A549 (cell line): Measurements from ENCODE around the gene PCSK7. TPM values are rescaled to one million over a fixed set of nuclear protein-coding genes. Genes with fewer than 3 reads are reported as not detected.

Experiments
- ATAC-seq, 2 experiments: fragments of 200-7000 bp in 1 of 2; fragments of >200 bp in 1 of 2; cut with Nextera tagmentation in 1 of 2; cut with Tn5 transposase in 1 of 2; 3 replicates each; pipeline versions ENCODE4 v1.8.0 to v1.9.1; 2018 to 2020; ENCODE audit warnings: mild to moderate bottlenecking in 1 of 2, moderate library complexity in 1 of 2
- CTCF ChIA-PET: fragments of 300-600 bp; sonication (Branson Sonifier 250); formaldehyde crosslinking; extraction: SDS; loops from one replicate; lab custom pipeline; 2021; ENCODE audit warnings: antibody characterized with exemption, inconsistent platforms; lab: Yijun Ruan, JAX
- POLR2A ChIA-PET: fragments of 350-600 bp; formaldehyde crosslinking; extraction: SDS; loops from one replicate; lab custom pipeline; 2021; ENCODE audit warnings: antibody characterized with exemption, inconsistent platforms; lab: Yijun Ruan, JAX
- DNase-seq, 2 experiments: peaks; one replicate each; pipeline versions ENCODE4 v3.0.0 to v3.0.0-alpha.2; 2011 to 2016; ENCODE audit warnings: low read depth in 1 of 2, low spot score in 1 of 2
- FAIRE-seq: peaks from 2 replicates; lab custom pipeline; 2011; peaks lifted over from hg19 to GRCh38; lab: Jason Lieb, UNC
- H3K27ac ChIP-seq, 2 experiments: fragments of >200 bp; sonication (Bioruptor Twin); formaldehyde crosslinking; 3 replicates each; pipeline ENCODE4 v1.5.1; 2016 to 2017
- H3K4me1 ChIP-seq: fragments of >200 bp; sonication (Bioruptor Twin); formaldehyde crosslinking; 3 replicates; pipeline ENCODE4 v1.6.1; 2016
- H3K4me2 ChIP-seq: fragments of >200 bp; sonication (Bioruptor Twin); formaldehyde crosslinking; 3 replicates; pipeline ENCODE4 v1.6.1; 2016
- H3K4me3 ChIP-seq: fragments of >200 bp; sonication (Bioruptor Twin); formaldehyde crosslinking; 3 replicates; pipeline ENCODE4 v1.5.1; 2016
- H3K9me3 ChIP-seq: fragments of >200 bp; sonication (Bioruptor Twin); formaldehyde crosslinking; 3 replicates; pipeline ENCODE4 v1.6.1; 2016
- BHLHE40 ChIP-seq: IDR thresholded peaks from 2 replicates; pipeline ENCODE4 v1.6.1; 2012; ENCODE audit warnings: low read depth, low read length, inconsistent platforms
- CBX2 ChIP-seq: fragments of 200-600 bp; sonication (generic); IDR thresholded peaks from 2 replicates; pipeline ENCODE4 v1.6.1; 2016; ENCODE audit warnings: low read depth, mild to moderate bottlenecking, borderline replicate concordance
- CBX8 ChIP-seq: fragments of 200-600 bp; sonication (generic); IDR thresholded peaks from 2 replicates; pipeline ENCODE4 v1.6.1; 2016
- CHD2 ChIP-seq: fragments of 150-350 bp; IDR thresholded peaks from 2 replicates; pipeline ENCODE4 v1.6.1; 2014; ENCODE audit warnings: low read length; ENCODE audit not compliant: partially characterized antibody
- CHD4 ChIP-seq: fragments of 200-600 bp; sonication (generic); IDR thresholded peaks from 2 replicates; pipeline ENCODE4 v1.6.1; 2016; ENCODE audit warnings: antibody characterized with exemption, mild to moderate bottlenecking, borderline replicate concordance
- EP300 ChIP-seq, 2 experiments: fragments of >200 bp; sonication (Bioruptor Twin); formaldehyde crosslinking; IDR thresholded peaks; 2 replicates in 1 of 2; 3 replicates in 1 of 2; pipeline ENCODE4 v1.6.1; 2016 to 2017
- FOSL2 ChIP-seq, 2 experiments: fragments of 450-650 bp in 1 of 2; fragments of >200 bp in 1 of 2; sonication (Bioruptor Twin) in 1 of 2; formaldehyde crosslinking; IDR thresholded peaks; 2 replicates each; pipeline versions ENCODE4 v1.5.0 to v1.6.1; 2016 to 2020; ENCODE audit warnings: mild to moderate bottlenecking in 1 of 2, moderate library complexity in 1 of 2
- HEYL ChIP-seq: fragments of 250-450 bp; sonication (Bioruptor Pico); IDR thresholded peaks from 2 replicates; pipeline ENCODE4 v1.8.0; 2021; ENCODE audit warnings: mild to moderate bottlenecking, moderate library complexity
- JUN ChIP-seq, 2 experiments: fragments of >200 bp; sonication (Bioruptor Twin); formaldehyde crosslinking; IDR thresholded peaks; 2 replicates in 1 of 2; 3 replicates in 1 of 2; pipeline ENCODE4 v1.6.1; 2016 to 2017
- JUNB ChIP-seq: fragments of >200 bp; sonication (Bioruptor Twin); formaldehyde crosslinking; IDR thresholded peaks from 2 replicates; pipeline ENCODE4 v1.6.1; 2016
- KDM1A ChIP-seq: fragments of 200-600 bp; sonication (generic); IDR thresholded peaks from 2 replicates; pipeline ENCODE4 v1.6.1; 2016; ENCODE audit warnings: low read depth, mild to moderate bottlenecking
- MAFK ChIP-seq: fragments of 450-650 bp; IDR thresholded peaks from 2 replicates; pipeline ENCODE4 v1.6.1; 2014; ENCODE audit not compliant: partially characterized antibody
- MAX ChIP-seq: IDR thresholded peaks from 2 replicates; pipeline ENCODE4 v1.6.1; 2012
- POLR2A ChIP-seq: IDR thresholded peaks from 2 replicates; pipeline ENCODE4 v1.6.1; 2012; ENCODE audit warnings: mild to moderate bottlenecking, low read length
- POLR2AphosphoS2 ChIP-seq: conservative IDR thresholded peaks from 2 replicates; pipeline ENCODE4 v1.6.1; 2012; ENCODE audit warnings: low read length, improper control_type of control experiment, inconsistent platforms
- RAD21 ChIP-seq, 2 experiments: fragments of >200 bp in 1 of 2; sonication (Bioruptor Twin) in 1 of 2; formaldehyde crosslinking in 1 of 2; IDR thresholded peaks in 1 of 2; conservative IDR thresholded peaks in 1 of 2; 2 replicates in 1 of 2; 3 replicates in 1 of 2; pipeline ENCODE4 v1.6.1; 2012 to 2018; ENCODE audit warnings: inconsistent platforms in 1 of 2
- RARB ChIP-seq: fragments of 250-450 bp; sonication (Bioruptor Pico); IDR thresholded peaks from 2 replicates; pipeline ENCODE4 v1.8.0; 2021; ENCODE audit warnings: mild to moderate bottlenecking, moderate library complexity
- RFX5 ChIP-seq: fragments of 450-650 bp; IDR thresholded peaks from 2 replicates; pipeline ENCODE4 v1.7.1; 2014; ENCODE audit warnings: antibody characterized with exemption, mild to moderate bottlenecking, moderate library complexity
- SMC3 ChIP-seq: fragments of >200 bp; sonication (Bioruptor Twin); formaldehyde crosslinking; IDR thresholded peaks from 3 replicates; pipeline ENCODE4 v1.6.1; 2018; ENCODE audit warnings: inconsistent platforms
- USF2 ChIP-seq: fragments of 450-650 bp; IDR thresholded peaks from 2 replicates; pipeline ENCODE4 v1.6.1; 2014; ENCODE audit warnings: antibody characterized with exemption
- ZFP36 ChIP-seq: fragments of 450-650 bp; IDR thresholded peaks from 2 replicates; pipeline ENCODE4 v1.6.1; 2014; ENCODE audit warnings: borderline replicate concordance; ENCODE audit not compliant: partially characterized antibody
- ZNF302 ChIP-seq: fragments of 250-450 bp; sonication (Bioruptor Pico); IDR thresholded peaks from 2 replicates; pipeline ENCODE4 v1.9.0; 2021; ENCODE audit warnings: inconsistent platforms, mild to moderate bottlenecking, moderate library complexity
- ZSCAN20 ChIP-seq: fragments of 250-450 bp; sonication (Bioruptor Pico); IDR thresholded peaks from 2 replicates; pipeline ENCODE4 v1.8.0; 2022; ENCODE audit warnings: mild to moderate bottlenecking, moderate library complexity
- WGBS: methylation state at CpG from one replicate; pipeline ENCODE4 v1.1.6; 2017; ENCODE audit errors: missing lambda C conversion rate; 5-methylcytosine and 5-hydroxymethylcytosine counted together
- polyA plus RNA-seq, 4 experiments: library from polyadenylated mRNA; depleted of rRNA in 3 of 4; stranded (reverse); fragments of >200 nt; fragmentation: RNase III in 1 of 4; extraction: RNeasy Plus Mini Kit Qiagen cat#74134 plus additional on column Dnase treatment in 1 of 4; gene quantifications; 2 replicates in 3 of 4; 3 replicates in 1 of 4; pipeline ENCODE4 v1.2.3, GENCODE V29; 2011 to 2017

PCSK7 gene
- polyA plus RNA-seq, 2 of the 4 experiments (the other 2 are of a cell fraction): 9.8 to 17.8 TPM

GRCh38 chr11:117180020-117180419 is 51.9 kb downstream of the PCSK7 start:
- FAIRE-seq (no peak), ATAC-seq (no peak), DNase-seq (no peak)
- Histone ChIP-seq H3K27ac (peak overlapping the region in 1 of 2 experiments; percentile 95; a peak in 2 of 6 replicates), H3K9me3 (no peaks in the 10 kb centered on the region), H3K4me1 (peaks cover 13% of the 10 kb centered on the region), H3K4me3 (no peak overlapping the region), H3K4me2 (peak overlapping the region; percentile 94)
- TF ChIP-seq RFX5: no peak
- no peak for TF ChIP-seq POLR2AphosphoS2
- no peak for TF ChIP-seq CHD4
- no peak for TF ChIP-seq MAFK
- ChIA-PET CTCF (interaction anchor here (1.0 to 7.2 kb wide), 7 partner anchors 10 to 74 kb away, joined by 3 to 69 read pairs (median 4); partner anchors contain the start of gene PCSK7), POLR2A (interaction anchor here (0.7 to 1.8 kb wide), 4 partner anchors 27 to 406 kb away, joined by 3 to 22 read pairs (median 4); partner anchors contain the start of gene PAFAH1B2)
- 90% methylated on average over 4 of the region's 4 CpGs for WGBS

GRCh38 chr11:117179048-117179999 is 52.5 kb downstream of the PCSK7 start:
- WGBS: 19% methylated on average over 15 of the region's 39 CpGs
- Histone ChIP-seq H3K4me2 (peak overlapping the region; percentile 94), H3K4me3 (peak overlapping the region; percentile 91), H3K4me1 (peaks cover 13% of the 10 kb centered on the region), H3K27ac (peak overlapping the region; percentile 86 to 95), H3K9me3 (no peaks in the 10 kb centered on the region)
- TF ChIP-seq CBX8: no peak
- TF ChIP-seq CHD4: no peak
- no peak for TF ChIP-seq MAFK
- TF ChIP-seq SMC3: no peak
- TF ChIP-seq MAX: no peak
- TF ChIP-seq ZNF302: no peak
- no peak for TF ChIP-seq JUNB
- no peak for TF ChIP-seq BHLHE40
- TF ChIP-seq RARB (CRISPR knock-in tag): no peak
- TF ChIP-seq RFX5: no peak
- TF ChIP-seq ZSCAN20 (CRISPR knock-in tag): no peak
- no peak for TF ChIP-seq ZFP36
- no peak for TF ChIP-seq EP300 (IDR thresholded peaks at IDR 0.05)
- no peak for TF ChIP-seq POLR2A
- no peak for TF ChIP-seq CHD2
- ChIA-PET CTCF (interaction anchor here (1.5 to 7.2 kb wide), 4 partner anchors 17 to 48 kb away, joined by 3 to 69 read pairs (median 6); no protein-coding TSS in a partner anchor), POLR2A (interaction anchor here (0.7 to 1.8 kb wide), 5 partner anchors 13 to 35 kb away, joined by 3 to 22 read pairs (median 4); partner anchors contain the start of gene PAFAH1B2)
- DNase-seq (peak in 1 of 2 experiments; percentile 33), ATAC-seq (peak; percentile 57 to 64), FAIRE-seq (no peak)

GRCh38 chr11:117178210-117179034 is 53.5 kb downstream of the PCSK7 start, which contains the start of gene SIDT2:
Gene SIDT2 (plus strand): TSS chr11:117178743. CDS start chr11:117179264, 521 bp downstream.
- TF ChIP-seq POLR2A: peak; percentile 35; the same call in 1 of the 2 replicates
- no peak for TF ChIP-seq FOSL2 (IDR thresholded peaks at IDR 0.05)
- TF ChIP-seq FOSL2 (CRISPR knock-in tag; IDR thresholded peaks at IDR 0.05): no peak
- no peak for TF ChIP-seq CBX2
- TF ChIP-seq USF2: no peak
- peak; percentile 90 for TF ChIP-seq MAX
- TF ChIP-seq JUN (IDR thresholded peaks at IDR 0.05): peak in 1 of 2 experiments; percentile 23; a peak in 1 of 5 replicates
- no peak for TF ChIP-seq HEYL (CRISPR knock-in tag)
- no peak for TF ChIP-seq EP300 (IDR thresholded peaks at IDR 0.05)
- no peak for TF ChIP-seq MAFK
- TF ChIP-seq KDM1A: no peak
- TF ChIP-seq RAD21 (conservative IDR thresholded peaks at IDR 0.05 in 1 of 2, IDR thresholded peaks at IDR 0.05 in 1 of 2): no peak; a peak in 1 of 5 replicates
- ATAC-seq (peak; percentile 84 to 94), DNase-seq (peak; percentile 76 to 83), FAIRE-seq (no peak)
- peak within 1 kb of the TSS; percentile 94 for H3K4me2 ChIP-seq
- H3K27ac ChIP-seq: peak within 1 kb of the TSS; percentile 86 to 95
- CTCF ChIA-PET: interaction anchor here (2.1 to 7.2 kb wide), 3 partner anchors 18 to 49 kb away, joined by 5 to 69 read pairs (median 8); no protein-coding TSS in a partner anchor
- H3K4me1 ChIP-seq: peaks cover 13% of the 10 kb centered on the region
- POLR2A ChIA-PET: interaction anchor here (0.9 to 1.8 kb wide), 3 partner anchors 12 to 34 kb away, joined by 4 to 22 read pairs (median 6); partner anchors contain the start of gene PAFAH1B2
- H3K9me3 ChIP-seq: no peaks in the 10 kb centered on the region
- H3K4me3 ChIP-seq: peak within 1 kb of the TSS; percentile 91
- 10% methylated on average over 19 of the region's 51 CpGs for WGBS
